LNCAP (cell line): ENCODE data around the gene SDK1.

ENCODE experiments used
- TF ChIP-seq, protein P1 (sequence below): fragments of 450-650 bp; IDR thresholded peaks from 2 replicates; pipeline ENCODE4 v1.5.1; 2017; ENCODE audit warnings: mild to moderate bottlenecking

The SDK1 gene

DNA sequence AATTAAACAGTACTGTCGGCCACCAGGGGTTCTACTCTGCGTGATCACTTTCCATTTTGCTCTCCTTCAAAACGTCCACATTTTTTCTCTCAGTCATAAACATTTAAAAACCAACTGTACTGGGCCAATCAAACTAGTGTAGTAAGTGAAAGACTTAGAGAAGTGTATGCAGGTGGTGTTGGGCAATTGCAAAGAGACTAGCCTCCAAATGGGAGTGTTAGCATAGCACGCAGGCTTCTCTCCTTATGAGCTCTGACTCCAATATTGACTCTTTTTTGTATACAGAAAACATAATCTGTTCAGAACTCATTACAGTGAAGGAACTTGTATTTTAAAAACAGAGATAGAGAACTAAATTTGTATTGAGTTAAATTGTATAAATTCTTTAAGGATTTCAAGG is 150.6 kb downstream of the SDK1 start:
- TF ChIP-seq, protein P1, sequence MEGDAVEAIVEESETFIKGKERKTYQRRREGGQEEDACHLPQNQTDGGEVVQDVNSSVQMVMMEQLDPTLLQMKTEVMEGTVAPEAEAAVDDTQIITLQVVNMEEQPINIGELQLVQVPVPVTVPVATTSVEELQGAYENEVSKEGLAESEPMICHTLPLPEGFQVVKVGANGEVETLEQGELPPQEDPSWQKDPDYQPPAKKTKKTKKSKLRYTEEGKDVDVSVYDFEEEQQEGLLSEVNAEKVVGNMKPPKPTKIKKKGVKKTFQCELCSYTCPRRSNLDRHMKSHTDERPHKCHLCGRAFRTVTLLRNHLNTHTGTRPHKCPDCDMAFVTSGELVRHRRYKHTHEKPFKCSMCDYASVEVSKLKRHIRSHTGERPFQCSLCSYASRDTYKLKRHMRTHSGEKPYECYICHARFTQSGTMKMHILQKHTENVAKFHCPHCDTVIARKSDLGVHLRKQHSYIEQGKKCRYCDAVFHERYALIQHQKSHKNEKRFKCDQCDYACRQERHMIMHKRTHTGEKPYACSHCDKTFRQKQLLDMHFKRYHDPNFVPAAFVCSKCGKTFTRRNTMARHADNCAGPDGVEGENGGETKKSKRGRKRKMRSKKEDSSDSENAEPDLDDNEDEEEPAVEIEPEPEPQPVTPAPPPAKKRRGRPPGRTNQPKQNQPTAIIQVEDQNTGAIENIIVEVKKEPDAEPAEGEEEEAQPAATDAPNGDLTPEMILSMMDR, result no peak

DNA sequence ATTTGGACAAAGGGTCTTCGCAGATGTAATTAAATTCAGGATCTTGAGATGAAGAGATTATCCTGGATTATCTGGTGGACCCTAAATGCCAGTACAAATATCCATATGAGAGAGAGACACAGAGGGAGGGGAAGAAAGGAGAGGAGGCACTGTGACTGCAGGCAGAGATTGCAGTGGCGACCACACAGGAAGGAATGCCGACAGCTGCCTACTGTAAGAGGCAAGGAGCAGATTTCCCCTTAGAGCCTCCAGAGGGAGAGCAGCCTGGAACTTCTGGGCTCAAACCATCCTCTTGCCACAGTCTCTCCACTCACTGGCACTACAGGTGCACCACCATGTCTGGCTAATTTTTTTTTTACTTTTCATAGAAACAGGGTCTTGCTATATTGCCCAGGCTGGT is 152.3 kb downstream of the SDK1 start:
- TF ChIP-seq, protein P1, result no peak

DNA sequence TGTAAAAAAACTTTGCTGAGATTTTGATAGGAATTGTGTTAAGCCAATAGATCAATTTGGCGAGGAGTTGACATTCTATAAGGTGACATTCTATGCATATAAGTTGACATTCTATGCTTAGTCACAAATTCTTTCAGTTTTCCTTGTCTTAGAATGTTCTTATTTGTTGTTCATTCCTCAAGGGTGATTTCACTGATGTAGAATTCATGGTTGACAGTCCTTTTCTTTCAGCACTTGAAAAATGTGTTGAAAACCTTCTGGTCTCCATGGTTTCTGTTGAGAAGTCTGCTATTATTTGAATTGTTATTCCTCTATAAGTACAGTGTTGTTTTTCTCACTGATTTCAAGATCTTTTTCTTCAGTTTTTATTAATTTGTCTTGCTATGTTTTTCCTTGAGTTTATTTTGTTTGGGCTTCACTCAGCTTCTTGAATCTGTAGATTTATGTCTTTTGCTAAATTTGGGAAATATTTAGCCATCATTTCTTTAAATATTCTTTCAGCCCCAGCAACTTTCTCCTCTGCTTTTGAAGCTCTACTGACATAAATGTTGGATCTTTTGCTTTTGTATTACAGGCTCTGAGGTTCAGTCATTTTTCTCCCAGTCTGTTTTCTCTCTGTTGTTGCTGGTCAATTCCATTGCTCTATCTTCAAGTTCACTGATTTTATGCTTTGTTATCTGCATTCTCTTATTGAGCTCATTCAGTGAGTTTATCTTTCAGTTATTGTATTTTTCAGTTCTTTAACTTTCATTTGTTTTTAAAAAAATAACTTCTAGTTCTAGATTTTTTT is 154.9 kb downstream of the SDK1 start:
- TF ChIP-seq, protein P1, result no peak

DNA sequence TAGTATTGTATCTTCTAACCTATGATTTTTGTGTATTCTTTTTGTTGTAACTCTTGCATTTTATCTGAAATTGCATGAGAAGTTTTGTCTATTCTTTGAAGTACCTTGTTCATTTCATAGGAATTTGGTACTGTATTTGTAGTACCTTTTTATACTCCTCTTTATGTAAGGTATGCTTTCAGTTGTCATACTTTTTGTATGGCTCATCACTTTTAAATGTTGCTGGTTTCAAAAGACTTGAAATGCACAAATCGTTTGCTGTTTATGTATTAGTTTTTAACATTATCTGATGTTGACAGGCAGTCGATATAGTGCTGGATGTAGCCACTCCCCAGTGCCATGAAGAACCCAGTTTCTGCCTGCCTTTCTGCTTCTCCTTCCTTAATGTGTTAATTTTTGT is 158.1 kb downstream of the SDK1 start:
- TF ChIP-seq, protein P1, result no peak

DNA sequence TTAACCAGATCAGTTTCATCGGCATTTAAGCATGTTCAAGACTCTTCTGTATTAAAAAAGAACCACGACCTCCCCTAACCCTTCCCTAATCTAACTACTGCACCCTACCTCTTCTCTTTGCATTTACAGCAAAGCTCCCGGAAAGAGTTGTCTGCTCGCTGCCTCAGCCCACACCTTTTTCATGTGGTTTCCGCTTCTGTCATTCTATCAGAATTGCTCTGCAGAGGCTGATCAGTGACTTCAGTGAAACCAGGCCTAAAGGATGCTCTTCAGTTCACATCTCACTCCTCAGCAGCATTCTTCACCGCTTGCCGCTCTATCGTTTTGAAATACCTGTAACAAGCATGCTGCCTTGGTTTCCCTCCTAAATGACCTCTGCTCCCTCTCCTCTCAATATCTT is 160.9 kb downstream of the SDK1 start:
- TF ChIP-seq, protein P1, result no peak

DNA sequence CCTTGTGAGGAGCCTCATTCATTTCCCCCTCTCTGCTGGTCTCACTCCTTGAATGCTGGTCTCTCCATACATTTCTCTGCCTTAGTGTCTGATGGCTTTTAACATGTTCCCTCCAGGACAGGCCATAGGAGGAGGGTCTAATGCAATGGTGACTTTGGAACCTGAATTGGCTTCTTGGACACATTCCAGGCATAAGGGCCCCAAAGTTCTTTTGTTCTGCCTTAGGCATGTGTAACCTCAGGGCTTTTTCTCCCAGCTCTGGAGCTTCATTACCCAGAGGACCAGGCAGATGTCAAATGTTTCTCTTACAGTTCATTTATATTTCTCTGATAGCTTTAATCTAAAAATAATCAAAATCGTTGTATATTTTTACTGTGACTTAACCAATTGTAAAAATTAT is 162.6 kb downstream of the SDK1 start:
- TF ChIP-seq, protein P1, result no peak

DNA sequence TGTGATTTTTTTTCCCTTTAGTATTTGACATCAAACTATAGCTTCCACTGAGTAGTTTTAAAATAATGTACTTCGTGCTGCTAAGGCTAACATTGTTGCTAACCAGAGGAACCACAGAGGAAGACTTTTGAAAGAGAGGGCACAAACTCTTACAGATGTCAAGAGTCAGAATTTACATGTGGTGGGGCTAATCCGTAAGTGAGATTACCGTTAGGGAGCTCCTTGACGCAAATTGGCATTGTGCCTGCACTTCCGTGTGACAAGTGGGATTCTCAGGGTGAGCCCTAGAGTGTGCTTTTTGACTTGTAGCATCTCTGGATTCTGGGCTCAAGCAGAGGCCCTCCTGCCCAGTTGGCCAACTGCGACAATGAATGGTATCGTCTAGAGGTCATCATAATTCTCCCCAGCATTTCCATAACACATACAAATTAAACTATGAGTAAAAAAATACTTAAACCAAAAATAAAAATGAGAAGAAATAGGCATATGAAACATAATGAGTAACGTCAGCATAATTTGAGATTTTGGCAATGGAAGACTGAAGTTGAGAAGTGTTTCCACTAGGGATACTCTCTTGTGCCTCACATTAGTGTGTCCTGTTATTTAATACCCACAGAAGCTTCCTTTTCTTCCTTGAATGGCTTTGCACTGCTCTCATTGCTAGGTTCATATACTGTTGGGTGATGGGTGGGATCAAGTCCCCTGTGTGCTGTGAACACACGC is 164.0 kb downstream of the SDK1 start:
- TF ChIP-seq, protein P1, result no peak
